GM21447 (cell line): ENCODE data around the gene XYLB.
"Not testable (repeated sequence)": the region's sequence is repeated elsewhere in the genome, so short reads cannot be mapped to it uniquely, and the experiment has no call there.

Experiments used
- ATAC-seq: cut with Tn5 transposase; IDR thresholded peaks from one replicate; pipeline ENCODE4 v1.9.1; 2021; ENCODE audit not compliant: unreplicated experiment

XYLB gene

GRCh38 chr3:38386992-38387750 is 40.6 kb downstream of the XYLB start:
- no peak for ATAC-seq

DNA sequence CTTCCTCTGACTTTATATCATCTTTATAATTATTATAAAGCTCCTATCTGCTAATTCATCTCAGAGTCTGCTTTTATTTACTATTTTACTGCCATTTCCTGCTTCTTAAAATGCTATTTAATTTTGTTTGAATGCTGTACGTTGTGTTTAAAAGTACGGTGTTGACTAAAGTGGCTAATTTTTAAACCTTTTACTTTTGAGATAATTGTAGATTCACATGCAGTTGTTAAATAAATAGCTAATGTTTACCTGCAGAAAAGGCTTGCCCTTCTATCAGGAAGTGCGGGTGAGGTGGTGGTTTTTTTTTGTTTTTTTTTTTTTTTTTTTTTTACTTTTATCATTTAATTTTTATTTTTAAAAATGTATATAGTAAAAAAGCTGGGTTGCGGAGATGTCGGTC is 41.3 kb downstream of the XYLB start:
- no peak for ATAC-seq

DNA sequence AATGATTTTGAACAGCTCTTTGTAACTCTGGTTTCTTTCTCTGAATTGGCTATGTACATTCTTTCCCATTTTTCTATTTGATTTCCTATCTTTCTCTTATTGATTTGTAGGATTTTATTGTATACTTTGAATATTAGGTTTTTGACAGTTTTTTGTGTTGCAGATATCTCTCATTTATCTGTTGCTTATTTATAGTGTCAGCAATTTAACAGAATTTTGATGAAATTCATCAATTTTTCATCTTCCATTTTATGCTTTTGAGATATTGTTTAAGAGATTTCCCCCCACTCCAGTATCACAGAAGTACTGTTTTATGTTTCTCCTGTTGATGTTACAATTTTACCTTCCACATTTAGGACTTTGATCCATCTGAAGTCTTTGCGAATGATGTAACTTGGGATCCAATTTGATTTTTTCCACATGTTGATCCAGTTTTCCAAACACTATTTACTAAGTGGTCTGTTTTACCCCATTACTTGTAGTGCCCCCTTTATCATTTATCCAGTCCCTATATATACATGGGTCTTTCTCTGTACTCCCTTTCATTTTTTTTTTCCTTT is 46.1 kb downstream of the XYLB start:
- ATAC-seq = no peak

DNA sequence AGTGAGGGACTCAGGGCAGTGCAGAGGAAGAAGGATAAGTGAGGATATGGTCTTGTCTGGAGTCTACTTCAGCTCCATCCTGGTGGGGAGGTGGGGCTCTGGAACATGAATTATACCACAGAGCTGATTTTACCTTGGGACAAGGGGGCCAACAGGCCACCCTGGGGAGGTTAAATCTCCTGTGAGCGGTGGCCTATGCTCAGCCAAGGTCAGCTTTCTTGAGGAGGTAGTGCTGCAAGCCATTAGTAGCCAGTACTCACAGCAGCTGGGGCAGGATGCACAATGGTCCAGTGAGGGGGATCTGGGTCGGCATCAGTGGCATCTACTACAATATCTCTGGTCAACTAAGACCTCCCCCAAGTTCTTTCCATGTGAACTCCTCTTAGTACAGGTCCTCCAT is 49.7 kb downstream of the XYLB start:
- ATAC-seq = no peak

DNA sequence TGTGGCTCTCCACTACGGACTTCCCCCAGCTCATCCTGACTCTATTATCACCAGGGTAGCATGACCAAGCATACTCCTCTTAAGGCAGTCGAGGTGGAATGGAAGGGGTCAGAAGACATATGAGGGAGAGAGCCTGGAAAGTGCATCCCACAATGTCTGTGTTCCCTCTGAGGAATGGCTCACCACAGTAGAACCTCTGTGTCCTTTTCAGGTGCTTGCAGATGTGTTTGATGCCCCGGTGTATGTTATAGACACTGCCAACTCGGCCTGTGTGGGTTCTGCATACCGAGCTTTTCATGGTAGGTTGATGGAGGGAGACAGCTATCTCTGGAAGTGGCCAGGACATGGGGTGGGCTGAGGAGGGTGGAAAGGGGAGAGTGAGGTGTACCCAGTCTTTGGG is 50.3 kb downstream of the XYLB start:
- no peak for ATAC-seq

- ATAC-seq = no peak
Observed at GRCh38 chr3:38397320-38397719, 50.7 kb downstream of the XYLB start.

- ATAC-seq = no peak
Observed at GRCh38 chr3:38401246-38401962, 54.8 kb downstream of the XYLB start.

DNA sequence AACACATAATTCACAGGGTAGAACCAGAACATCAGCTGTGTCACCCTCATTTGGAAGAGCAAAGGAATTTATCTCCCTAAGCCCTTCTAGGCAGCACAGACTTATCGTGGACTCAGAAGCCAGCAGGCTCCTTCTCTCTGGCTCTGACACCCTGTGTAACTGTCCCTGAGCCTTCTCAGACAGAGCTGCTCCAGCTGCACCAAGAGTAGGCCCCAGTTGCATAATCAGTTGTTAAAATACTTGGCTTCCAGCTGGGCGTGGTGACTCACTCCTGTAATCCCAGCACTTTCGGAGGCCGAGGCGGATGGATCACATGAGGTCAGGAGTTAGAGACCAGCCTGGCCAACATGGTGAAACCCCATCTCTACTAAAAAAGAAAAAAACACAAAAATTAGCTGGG is 57.7 kb downstream of the XYLB start:
- ATAC-seq = no peak

- ATAC-seq = no peak
Observed at GRCh38 chr3:38411591-38411990, 65.0 kb downstream of the XYLB start.

DNA sequence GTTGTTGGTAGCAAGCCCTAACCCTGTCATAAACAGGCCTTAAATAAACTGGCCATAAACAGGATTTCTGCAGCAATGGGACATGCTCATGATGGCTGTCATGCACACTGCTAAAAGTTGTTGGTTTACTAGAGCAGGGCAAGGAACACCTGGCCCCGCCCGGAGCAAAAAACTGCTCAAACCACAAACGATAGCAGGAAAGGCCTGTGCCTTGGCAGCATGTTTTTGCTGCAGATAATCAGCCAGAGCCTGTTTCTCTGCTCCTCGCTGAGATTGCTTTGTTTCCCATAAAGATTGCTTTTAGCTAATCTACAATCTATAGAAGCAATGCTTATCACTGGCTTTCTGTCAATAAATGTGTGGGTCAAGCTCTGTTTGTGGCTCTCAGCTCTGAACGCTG is 74.2 kb downstream of the XYLB start:
- ATAC-seq = not testable (repeated sequence)

- ATAC-seq = no peak
Observed at GRCh38 chr3:38421679-38422336, 75.2 kb downstream of the XYLB start.

- not testable (repeated sequence) for ATAC-seq
Observed at GRCh38 chr3:38426798-38427426, 80.3 kb downstream of the XYLB start.

- not testable (repeated sequence) for ATAC-seq
Observed at GRCh38 chr3:38432871-38433658, 86.5 kb downstream of the XYLB start.

DNA sequence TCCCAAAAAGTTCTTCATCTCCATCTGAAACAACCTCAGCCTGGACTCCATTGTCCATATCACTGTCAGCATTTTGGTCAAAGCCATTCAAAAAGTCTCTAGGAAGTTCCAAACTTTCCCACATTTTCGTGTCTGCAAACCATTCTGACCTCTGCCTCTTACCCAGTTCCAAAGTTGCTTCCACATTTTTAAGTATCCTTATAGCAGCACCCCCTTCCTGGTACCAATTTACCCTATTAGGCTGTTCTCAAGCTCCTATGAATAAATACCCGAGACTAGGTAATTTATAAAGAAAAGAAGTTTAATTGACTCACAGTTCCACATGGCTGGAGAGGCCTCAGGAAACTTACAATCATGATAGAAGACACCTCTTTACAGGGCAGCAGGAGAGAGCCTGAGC is 87.1 kb downstream of the XYLB start:
- not testable (repeated sequence) for ATAC-seq

DNA sequence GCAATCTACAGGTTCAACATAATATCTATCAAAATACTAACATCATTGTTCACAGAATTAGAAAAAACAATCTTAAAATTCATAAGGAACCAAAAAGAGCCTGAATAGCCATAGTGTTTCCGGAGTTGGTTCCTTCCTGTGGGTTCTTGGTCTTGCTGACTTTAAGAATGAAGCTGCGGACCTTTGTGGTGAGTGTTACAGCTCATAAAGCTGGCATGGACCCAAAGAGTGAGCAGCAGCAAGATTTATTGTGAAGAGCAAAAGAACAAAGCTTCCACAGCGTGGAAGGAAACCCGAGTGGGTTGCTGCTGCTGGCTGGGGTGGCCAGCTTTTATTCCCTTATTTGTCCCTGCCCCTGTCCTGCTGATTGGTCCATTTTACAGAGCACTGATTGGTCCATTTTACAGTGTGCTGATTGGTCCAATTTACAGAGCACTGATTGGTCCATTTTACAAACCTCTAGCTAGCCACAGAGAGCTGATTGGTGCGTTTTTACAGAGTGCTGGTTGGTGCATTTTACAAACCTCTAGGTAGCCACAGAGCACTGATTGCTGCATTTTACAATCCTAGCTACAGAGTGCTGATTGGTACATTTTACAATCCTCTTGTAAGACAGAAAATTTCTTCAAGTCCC is 92.0 kb downstream of the XYLB start:
- ATAC-seq = not testable (repeated sequence)

DNA sequence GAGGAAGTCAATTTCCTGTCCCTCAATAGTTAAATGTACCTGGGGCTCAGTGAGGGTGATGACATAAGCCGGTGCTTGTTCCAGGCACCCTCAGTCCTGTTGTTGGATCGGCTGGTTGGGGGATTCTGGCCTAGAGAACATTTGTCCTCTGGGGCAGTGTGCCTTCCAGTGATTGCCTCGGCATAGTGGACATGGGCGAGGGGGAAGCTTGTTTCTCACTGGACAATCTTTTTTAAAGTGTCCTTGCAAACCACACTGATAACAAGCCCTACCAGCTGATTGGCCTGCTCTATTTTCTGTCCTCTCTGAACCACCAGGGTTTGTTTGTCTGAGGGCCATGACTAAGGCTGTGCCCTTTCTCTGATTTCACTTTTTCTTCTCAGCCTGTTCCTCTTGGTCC is 96.6 kb downstream of the XYLB start:
- not testable (repeated sequence) for ATAC-seq

GRCh38 chr3:38446085-38446686 is 99.6 kb downstream of the XYLB start:
- ATAC-seq = no peak

DNA sequence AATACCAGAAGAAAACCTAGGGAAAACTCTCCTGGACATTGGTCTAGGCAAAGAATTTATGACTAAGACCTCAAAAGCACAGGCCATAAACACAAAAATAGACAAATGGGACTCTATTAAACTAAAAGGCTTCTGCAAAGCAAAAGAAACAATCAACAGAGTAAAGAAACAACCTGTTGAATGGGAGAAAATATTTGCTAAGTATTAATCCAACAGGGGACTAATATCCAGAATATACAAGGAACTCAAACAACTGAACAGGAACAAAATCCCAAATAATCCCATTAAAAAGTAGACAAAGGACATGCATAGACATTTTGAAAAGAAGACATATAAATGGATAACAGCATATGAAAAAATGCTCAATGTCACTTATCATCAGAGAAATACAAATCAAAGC is 100.2 kb downstream of the XYLB start:
- no peak for ATAC-seq

DNA sequence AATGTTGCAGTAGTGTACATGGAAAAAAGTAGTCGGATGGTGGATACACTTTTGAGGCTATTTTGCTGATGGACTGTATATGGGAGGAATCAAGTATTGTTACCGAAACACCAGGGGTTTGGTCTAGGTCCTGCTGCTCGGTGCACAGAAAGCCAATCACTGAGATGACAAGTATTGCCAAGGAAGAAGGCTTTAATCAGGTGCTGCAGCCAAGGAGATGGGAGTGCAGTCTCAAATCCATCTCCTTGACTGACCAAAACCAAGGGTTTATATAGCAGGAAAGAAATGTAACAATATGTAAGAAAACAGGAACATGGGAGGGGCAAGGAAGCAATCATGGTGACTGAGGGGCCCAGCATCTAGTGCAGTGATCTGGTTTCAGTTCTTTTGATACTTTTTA is 104.3 kb downstream of the XYLB start:
- ATAC-seq = no peak
